Choroid plexus epithelial cell (primary cell): ENCODE measurements around the gene ELMO1.

Experiments used
- DNase-seq: peaks from one replicate; pipeline ENCODE4 v3.0.0-alpha.2; 2010; ENCODE audit warnings: low read depth
- H3K4me3 ChIP-seq: 2 replicates; pipeline ENCODE4 v1.5.1; 2011; ENCODE audit warnings: low read depth, mild to moderate bottlenecking, control low read depth, low read length, moderate library complexity
- TF ChIP-seq, protein P1 (sequence below): conservative IDR thresholded peaks from 2 replicates; pipeline ENCODE4 v1.5.1; 2011; ENCODE audit warnings: low read depth, mild to moderate bottlenecking, control low read depth, inconsistent platforms, low read length, moderate library complexity

The ELMO1 gene

GRCh38 chr7:37070031-37070430 is 378.6 kb downstream of the ELMO1 start:
- H3K4me3 ChIP-seq = no peak overlapping the region
- DNase-seq = no peak
- TF ChIP-seq, protein P1, sequence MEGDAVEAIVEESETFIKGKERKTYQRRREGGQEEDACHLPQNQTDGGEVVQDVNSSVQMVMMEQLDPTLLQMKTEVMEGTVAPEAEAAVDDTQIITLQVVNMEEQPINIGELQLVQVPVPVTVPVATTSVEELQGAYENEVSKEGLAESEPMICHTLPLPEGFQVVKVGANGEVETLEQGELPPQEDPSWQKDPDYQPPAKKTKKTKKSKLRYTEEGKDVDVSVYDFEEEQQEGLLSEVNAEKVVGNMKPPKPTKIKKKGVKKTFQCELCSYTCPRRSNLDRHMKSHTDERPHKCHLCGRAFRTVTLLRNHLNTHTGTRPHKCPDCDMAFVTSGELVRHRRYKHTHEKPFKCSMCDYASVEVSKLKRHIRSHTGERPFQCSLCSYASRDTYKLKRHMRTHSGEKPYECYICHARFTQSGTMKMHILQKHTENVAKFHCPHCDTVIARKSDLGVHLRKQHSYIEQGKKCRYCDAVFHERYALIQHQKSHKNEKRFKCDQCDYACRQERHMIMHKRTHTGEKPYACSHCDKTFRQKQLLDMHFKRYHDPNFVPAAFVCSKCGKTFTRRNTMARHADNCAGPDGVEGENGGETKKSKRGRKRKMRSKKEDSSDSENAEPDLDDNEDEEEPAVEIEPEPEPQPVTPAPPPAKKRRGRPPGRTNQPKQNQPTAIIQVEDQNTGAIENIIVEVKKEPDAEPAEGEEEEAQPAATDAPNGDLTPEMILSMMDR = no peak

GRCh38 chr7:37069336-37069735 is 379.3 kb downstream of the ELMO1 start:
- H3K4me3 ChIP-seq = no peak overlapping the region
- TF ChIP-seq, protein P1 = no peak
- no peak for DNase-seq

- H3K4me3 ChIP-seq = no peak overlapping the region
- DNase-seq = no peak
- TF ChIP-seq, protein P1 = no peak
Observed at GRCh38 chr7:37068902-37069301, 379.8 kb downstream of the ELMO1 start.

GRCh38 chr7:37068038-37068437 is 380.6 kb downstream of the ELMO1 start:
- no peak for DNase-seq
- TF ChIP-seq, protein P1 = no peak
- H3K4me3 ChIP-seq = no peak overlapping the region

- TF ChIP-seq, protein P1 = no peak
- DNase-seq = peak; percentile 5
- H3K4me3 ChIP-seq = no peak overlapping the region
Observed at GRCh38 chr7:37065779-37066271, 382.8 kb downstream of the ELMO1 start.

GRCh38 chr7:37062560-37062859 is 386.2 kb downstream of the ELMO1 start:
- TF ChIP-seq, protein P1 = no peak
- no peak for DNase-seq

GRCh38 chr7:37061849-37062559 is 386.7 kb downstream of the ELMO1 start:
- no peak for DNase-seq
- TF ChIP-seq, protein P1 = no peak
- no peak overlapping the region for H3K4me3 ChIP-seq

More at GRCh38 chr7:37062560-37062859, 386.2 kb downstream of the ELMO1 start:
- H3K4me3 ChIP-seq = no peak overlapping the region
